HCT116 (cell line): ENCODE measurements around the gene DOCK3. TPM values are rescaled to one million over a fixed set of nuclear protein-coding genes. Genes with fewer than 3 reads are reported as not detected.
A peak's percentile ranks its signal among the peaks of the same experiment; 100 is the strongest.

Source experiments
- ATAC-seq: fragments of 200-7000 bp; cut with Tn5 transposase; 2 replicates; pipeline ENCODE4 v1.9.1; 2020; ENCODE audit warnings: mild to moderate bottlenecking, moderate library complexity
- BruUV-seq: library from RNA; stranded (reverse); fragments of 400-500 nt; replicated peaks from 2 replicates; lab custom pipeline; 2021; lab: Mats Ljungman, UMichigan
- CTCF ChIA-PET: fragments of 300-600 bp; sonication (Branson Sonifier 250); formaldehyde crosslinking; loops from one replicate; lab custom pipeline; 2021; ENCODE audit warnings: antibody characterized with exemption; lab: Charles Lee
- POLR2A ChIA-PET: fragments of 300-600, 350-600 bp; sonication (Branson Sonifier 250); formaldehyde crosslinking; loops from one replicate; lab custom pipeline; 2021; ENCODE audit warnings: antibody characterized with exemption; lab: Charles Lee
- RAD21 ChIA-PET, 2 experiments: fragments of 300-600 bp; sonication (Branson Sonifier 250); formaldehyde crosslinking; loops; one replicate each; lab custom pipeline; 2023; ENCODE audit warnings: low total read pairs in 2 of 2; ENCODE audit not compliant: uncharacterized antibody in 2 of 2, unreplicated experiment in 2 of 2, low non-redundant PET in 1 of 2; lab: Charles Lee
- DNase-seq: peaks from one replicate; pipeline ENCODE4 v3.0.0-alpha.2; 2010; ENCODE audit warnings: low read depth, low spot score
- H2AFZ ChIP-seq: fragments of 200-600 bp; shearing (Covaris generic), sonication (generic); 2 replicates; pipeline ENCODE4 v1.6.1; 2017; ENCODE audit warnings: low read depth, mixed run types, mixed read lengths, antibody characterized with exemption, low read length; ENCODE audit not compliant: poor library complexity, severe bottlenecking
- H3K27ac ChIP-seq: 2 replicates; pipeline ENCODE4 v1.5.1; 2012; ENCODE audit warnings: low read depth, low read length
- H3K27me3 ChIP-seq: fragments of 200-600 bp; sonication (generic); 2 replicates; pipeline ENCODE4 v1.6.1; 2016; ENCODE audit warnings: mixed run types, low read length, mixed read lengths; ENCODE audit not compliant: insufficient read depth
- H3K36me3 ChIP-seq, 2 experiments: fragments of 200-500 bp in 1 of 2; fragments of 200-600 bp in 1 of 2; sonication (Bioruptor generic) in 1 of 2; sonication (generic) in 1 of 2; 2 replicates each; pipeline versions ENCODE4 v1.5.1 to v1.6.1; 2014 to 2016; ENCODE audit warnings: low read length in 2 of 2, inconsistent platforms in 1 of 2, mixed read lengths in 1 of 2, mixed run types in 1 of 2; ENCODE audit not compliant: insufficient read depth in 2 of 2, control insufficient read depth in 1 of 2
- H3K4me1 ChIP-seq, 2 experiments: fragments of 200-600 bp in 1 of 2; sonication (generic) in 1 of 2; 2 replicates each; pipeline versions ENCODE4 v1.5.1 to v1.6.1; 2012 to 2017; ENCODE audit warnings: low read length in 2 of 2, inconsistent platforms in 1 of 2, mild to moderate bottlenecking in 1 of 2, mixed read lengths in 1 of 2, mixed run types in 1 of 2, moderate library complexity in 1 of 2; ENCODE audit not compliant: insufficient read depth in 2 of 2, control insufficient read depth in 1 of 2
- H3K4me2 ChIP-seq: fragments of 200-600 bp; sonication (generic); 2 replicates; pipeline ENCODE4 v1.6.1; 2017; ENCODE audit warnings: mixed run types, low read length, mixed read lengths
- H3K4me3 ChIP-seq, 2 experiments: fragments of 200-600 bp in 1 of 2; sonication (generic) in 1 of 2; replicated peaks in 1 of 2; 2 replicates each; pipeline ENCODE4 v1.5.1; 2011 to 2016; ENCODE audit warnings: low read length in 2 of 2, control low read depth in 1 of 2, low read depth in 1 of 2, mild to moderate bottlenecking in 1 of 2, mixed read lengths in 1 of 2, mixed run types in 1 of 2
- H3K79me2 ChIP-seq: fragments of 200-600 bp; sonication (generic); 2 replicates; pipeline ENCODE4 v1.6.1; 2017; ENCODE audit warnings: mild to moderate bottlenecking, mixed run types, low read length, moderate library complexity, mixed read lengths; ENCODE audit not compliant: insufficient read depth
- H3K9ac ChIP-seq: fragments of 200-600 bp; sonication (generic); 2 replicates; pipeline ENCODE4 v1.6.1; 2016; ENCODE audit warnings: low read length, mixed read lengths
- H3K9me2 ChIP-seq: fragments of 200-600 bp; sonication (generic), shearing (Covaris generic); 2 replicates; pipeline ENCODE4 v1.6.1; 2017; ENCODE audit warnings: mixed run types, mild to moderate bottlenecking, moderate library complexity; ENCODE audit not compliant: insufficient read depth
- H3K9me3 ChIP-seq, 2 experiments: fragments of 200-500 bp in 1 of 2; fragments of 200-600 bp in 1 of 2; sonication (Bioruptor generic) in 1 of 2; sonication (generic) in 1 of 2; 2 replicates each; pipeline ENCODE4 v1.6.1; 2014 to 2017; ENCODE audit warnings: low read length in 2 of 2, mixed read lengths in 2 of 2, inconsistent platforms in 1 of 2, low read depth in 1 of 2, mild to moderate bottlenecking in 1 of 2, mixed run types in 1 of 2, moderate library complexity in 1 of 2; ENCODE audit not compliant: control insufficient read depth in 1 of 2, insufficient read depth in 1 of 2
- H4K20me1 ChIP-seq: fragments of 200-600 bp; sonication (generic), shearing (Covaris generic); 2 replicates; pipeline ENCODE4 v1.6.1; 2017; ENCODE audit warnings: mixed run types, mild to moderate bottlenecking, moderate library complexity; ENCODE audit not compliant: insufficient read depth
- CBX3 ChIP-seq: IDR thresholded peaks from 2 replicates; pipeline ENCODE4 v1.6.1; 2012; ENCODE audit warnings: low read depth
- CEBPB ChIP-seq: IDR thresholded peaks from 2 replicates; pipeline ENCODE4 v1.6.1; 2012; ENCODE audit warnings: low read depth
- CTCF ChIP-seq, 3 experiments: fragments of 200-600 bp in 1 of 3; sonication (generic) in 1 of 3; IDR thresholded peaks in 2 of 3; conservative IDR thresholded peaks in 1 of 3; 2 replicates each; pipeline ENCODE4 v1.5.1; 2012 to 2017; ENCODE audit warnings: low read depth in 2 of 3, low read length in 2 of 3, antibody characterized with exemption in 1 of 3, borderline replicate concordance in 1 of 3, control low read depth in 1 of 3, mild to moderate bottlenecking in 1 of 3, mixed read lengths in 1 of 3, mixed run types in 1 of 3, moderate library complexity in 1 of 3; ENCODE audit not compliant: insufficient read depth in 1 of 3
- EGR1 ChIP-seq: IDR thresholded peaks from 2 replicates; pipeline ENCODE4 v1.6.1; 2012; ENCODE audit warnings: low read depth
- ELF1 ChIP-seq: IDR thresholded peaks from 2 replicates; pipeline ENCODE4 v1.6.1; 2012; ENCODE audit warnings: low read depth, borderline replicate concordance
- EZH2phosphoT487 ChIP-seq: fragments of 200-600 bp; IDR thresholded peaks from 2 replicates; pipeline ENCODE4 v1.6.1; 2018; ENCODE audit warnings: antibody characterized with exemption, borderline replicate concordance
- FOSL1 ChIP-seq: IDR thresholded peaks from 2 replicates; pipeline ENCODE4 v1.6.1; 2012; ENCODE audit warnings: low read depth
- JUND ChIP-seq: IDR thresholded peaks from 2 replicates; pipeline ENCODE4 v1.6.1; 2012
- MAX ChIP-seq: IDR thresholded peaks from 2 replicates; pipeline ENCODE4 v1.6.1; 2012
- POLR2AphosphoS5 ChIP-seq: IDR thresholded peaks from 2 replicates; pipeline ENCODE4 v1.6.1; 2011; ENCODE audit warnings: mild to moderate bottlenecking, low read depth, low read length, moderate library complexity
- RAD21 ChIP-seq: IDR thresholded peaks from 2 replicates; pipeline ENCODE4 v1.6.1; 2012; ENCODE audit warnings: low read depth, mild to moderate bottlenecking
- REST ChIP-seq: IDR thresholded peaks from 2 replicates; pipeline ENCODE4 v1.6.1; 2012; ENCODE audit warnings: low read depth
- SRF ChIP-seq: IDR thresholded peaks from 2 replicates; pipeline ENCODE4 v1.6.1; 2012; ENCODE audit warnings: low read depth
- TCF7L2 ChIP-seq: IDR thresholded peaks from 2 replicates; pipeline ENCODE4 v1.7.0; 2011; ENCODE audit warnings: borderline replicate concordance, inconsistent platforms; ENCODE audit not compliant: insufficient read depth, insufficient read length; ENCODE audit errors: extremely low read depth
- intact Hi-C: fragments of 100-400 bp; cut with micrococcal nuclease; formaldehyde crosslinking; loops from 2 replicates; pipeline ENCODE4 v1.10.0; 2022
- total RNA-seq: library from RNA; stranded (reverse); gene quantifications from one replicate; pipeline ENCODE4 v1.2.1, GENCODE V29; 2021; ENCODE audit not compliant: unreplicated experiment

The DOCK3 gene
- total RNA-seq, 1 experiment from 2014 or later = 4.2 TPM

GRCh38 chr3:51338632-51339031 lies 663.9 kb downstream of the DOCK3 start:
- H3K9ac ChIP-seq = no peak overlapping the region
- BruUV-seq = no TSS peak
- no peak overlapping the region for H2AFZ ChIP-seq
- intact Hi-C loops = no loop called here
- no peaks in the 10 kb centered on the region for H3K9me2 ChIP-seq
- no peaks in the 10 kb centered on the region for H3K36me3 ChIP-seq
- DNase-seq (no peak), ATAC-seq (no peak)
- no peaks in the 10 kb centered on the region for H3K79me2 ChIP-seq
- peaks cover 42 to 48% of the 10 kb centered on the region in 2 experiments for H3K4me1 ChIP-seq
- ChIA-PET RAD21 (no interaction called here), CTCF (interaction anchor here (2.0 kb wide), 1 partner anchor 723 kb away, joined by 4 read pairs; no protein-coding TSS in a partner anchor), POLR2A (no interaction called here)
- no peak overlapping the region for H3K27ac ChIP-seq
- H3K4me2 ChIP-seq = no peak overlapping the region
- no peaks in the 10 kb centered on the region for H3K9me3 ChIP-seq
- no peaks in the 10 kb centered on the region for H3K27me3 ChIP-seq
- TF ChIP-seq CEBPB = no peak
- no peak for TF ChIP-seq RAD21
- TF ChIP-seq TCF7L2 = no peak
- TF ChIP-seq MAX = no peak
- peak; percentile 47; the same call in 1 of the 2 replicates for TF ChIP-seq EGR1
- no peaks in the 10 kb centered on the region for H4K20me1 ChIP-seq
- H3K4me3 ChIP-seq = no peak overlapping the region

GRCh38 chr3:51340013-51340829 lies 665.5 kb downstream of the DOCK3 start:
- Histone ChIP-seq H3K79me2 (no peaks in the 10 kb centered on the region), H3K4me3 (peak overlapping the region; percentile 18 to 42), H3K9ac (peak overlapping the region; percentile 58), H2AFZ (peak overlapping the region; percentile 58), H3K27ac (peak overlapping the region; percentile 81), H3K27me3 (no peaks in the 10 kb centered on the region), H4K20me1 (no peaks in the 10 kb centered on the region), H3K9me3 (no peaks in the 10 kb centered on the region), H3K4me2 (peak overlapping the region; percentile 73), H3K4me1 (peaks cover 57 to 64% of the 10 kb centered on the region in 2 experiments), H3K9me2 (no peaks in the 10 kb centered on the region), H3K36me3 (no peaks in the 10 kb centered on the region)
- POLR2A ChIA-PET = interaction anchor here (1.1 kb wide), 1 partner anchor 45 kb away, joined by 5 read pairs; the partner anchor contains the start of gene MANF
- intact Hi-C loops = no loop called here
- TSS peak; percentile 92 for BruUV-seq
- ATAC-seq (peak; percentile 85), DNase-seq (peak; percentile 83)
- RAD21 ChIA-PET = no interaction called here
- CTCF ChIA-PET = interaction anchor here (1.5 to 2.0 kb wide), 4 partner anchors 29 to 724 kb away, joined by 4 to 5 read pairs (median 4); no protein-coding TSS in a partner anchor
- TF ChIP-seq JUND (peak; percentile 98), FOSL1 (peak; percentile 99), CBX3 (peak; percentile 79; the same call in 1 of the 2 replicates), ELF1 (no peak; the same call in 1 of the 2 replicates), EGR1 (no peak), REST (no peak), SRF (peak; percentile 66), CTCF (IDR thresholded peaks at IDR 0.05 in 2 of 3, conservative IDR thresholded peaks at IDR 0.05 in 1 of 3; ENCODE audit: borderline replicate concordance in 1 of 3, insufficient read depth in 1 of 3, low read depth in 2 of 3, low read length in 2 of 3) (no peak), EZH2phosphoT487 (no peak), POLR2AphosphoS5 (peak; percentile 55)
